ENCODE data around the gene S100B.

The S100B gene

DNA sequence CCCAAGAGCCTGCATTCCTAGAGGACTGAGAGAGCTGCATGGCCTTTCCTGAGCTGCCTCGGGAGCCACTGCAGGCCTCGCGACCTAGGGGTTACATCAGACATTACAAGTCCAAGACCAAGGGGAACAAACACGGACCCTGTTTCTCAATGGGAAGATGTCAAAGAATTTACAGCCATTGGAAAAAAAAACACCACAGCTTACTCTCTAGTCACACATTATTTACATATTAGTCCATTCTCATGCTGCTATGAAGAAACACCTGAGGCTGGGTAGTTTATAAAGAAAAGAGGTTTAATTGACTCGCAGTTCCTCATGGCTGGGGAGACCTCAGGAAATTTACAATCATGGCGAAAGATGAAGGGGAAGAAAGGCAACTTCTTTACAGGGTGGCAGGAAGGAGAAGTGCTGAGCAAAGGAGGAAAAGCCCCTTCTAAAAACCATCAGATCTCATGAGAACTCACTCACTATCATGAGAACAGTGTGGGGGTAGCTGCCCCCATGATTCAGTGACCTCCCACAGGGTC lies 22.2 kb upstream of the S100B start:
- no peak for DNase-seq

DNA sequence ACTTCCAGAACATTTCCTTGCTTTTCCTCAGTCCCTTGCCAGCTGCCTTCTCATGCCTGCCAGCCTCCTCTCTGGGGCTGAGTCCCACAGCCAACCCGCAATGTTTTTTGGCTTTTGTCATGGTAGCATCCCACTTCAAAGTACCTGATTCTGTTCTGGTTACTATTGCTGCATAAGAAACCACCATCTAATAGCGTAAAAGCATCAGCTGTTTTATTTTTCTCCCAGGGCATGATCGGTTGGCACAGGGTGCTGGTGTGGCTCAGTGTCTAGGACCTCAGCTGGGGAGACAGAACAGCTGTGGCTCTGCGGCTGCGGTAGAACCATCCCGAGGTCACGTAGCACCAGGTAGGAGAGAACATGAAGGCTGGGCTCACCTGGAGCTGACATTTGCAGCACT lies 21.7 kb upstream of the S100B start:
- DNase-seq: no peak

DNA sequence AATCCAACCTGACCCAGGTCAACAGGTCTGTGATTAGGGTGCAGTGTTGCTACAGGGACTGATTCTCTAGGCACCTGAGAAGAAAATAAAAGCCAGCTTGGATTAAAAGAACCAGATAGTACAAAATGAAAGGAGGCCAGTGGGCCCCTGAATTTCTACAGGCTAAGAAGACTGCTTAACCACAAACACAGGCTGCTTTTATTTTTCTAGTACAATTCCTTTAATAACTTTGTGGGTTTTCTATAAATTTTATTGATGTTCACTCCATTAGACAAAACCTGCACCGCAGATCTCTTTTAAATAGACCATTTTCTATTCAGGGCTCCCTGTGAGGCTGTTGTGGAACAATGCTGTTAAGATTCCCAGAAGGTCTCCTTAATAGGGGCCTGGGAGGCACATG lies 20.9 kb upstream of the S100B start:
- no peak for DNase-seq

DNA sequence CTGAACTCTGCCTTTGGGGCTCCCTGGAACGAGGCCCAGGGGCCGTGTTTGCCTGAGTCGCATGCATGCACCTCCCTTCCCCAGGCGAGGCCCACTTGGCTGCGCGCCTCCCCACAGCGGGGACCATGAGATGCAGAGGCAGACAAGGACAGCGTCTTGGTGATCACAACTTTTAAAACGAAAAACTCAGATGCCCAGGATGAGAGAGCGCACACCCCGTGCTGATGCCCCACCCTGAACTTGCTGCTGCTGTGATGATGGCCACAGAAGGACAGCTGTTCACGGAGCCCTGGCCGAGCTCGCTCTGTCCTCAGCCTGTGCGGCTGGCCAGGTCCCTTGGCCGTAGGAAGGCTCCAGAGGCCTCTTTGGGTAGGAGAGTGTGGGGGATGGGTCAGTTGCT lies 19.2 kb upstream of the S100B start:
- DNase-seq: no peak

DNA sequence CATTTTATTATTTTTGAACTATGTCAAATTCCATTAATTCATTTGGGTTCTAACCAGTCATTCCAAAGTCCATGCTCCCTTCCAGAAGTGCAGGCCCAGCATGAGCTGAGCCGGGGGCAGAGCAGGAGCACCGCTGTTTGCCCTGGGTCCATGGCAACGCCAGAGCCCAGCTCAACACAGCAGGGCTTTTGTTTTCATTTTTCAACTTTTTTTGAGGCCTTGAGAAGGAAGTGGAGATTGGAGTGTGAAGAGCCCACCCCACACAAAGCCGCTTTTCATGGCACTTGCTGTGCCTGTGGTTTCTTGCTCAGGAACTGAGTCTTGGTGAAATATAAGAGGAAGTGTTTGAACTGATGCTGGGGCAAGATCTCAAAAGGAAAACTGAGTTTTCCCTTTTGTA lies 17.3 kb upstream of the S100B start:
- DNase-seq: no peak

DNA sequence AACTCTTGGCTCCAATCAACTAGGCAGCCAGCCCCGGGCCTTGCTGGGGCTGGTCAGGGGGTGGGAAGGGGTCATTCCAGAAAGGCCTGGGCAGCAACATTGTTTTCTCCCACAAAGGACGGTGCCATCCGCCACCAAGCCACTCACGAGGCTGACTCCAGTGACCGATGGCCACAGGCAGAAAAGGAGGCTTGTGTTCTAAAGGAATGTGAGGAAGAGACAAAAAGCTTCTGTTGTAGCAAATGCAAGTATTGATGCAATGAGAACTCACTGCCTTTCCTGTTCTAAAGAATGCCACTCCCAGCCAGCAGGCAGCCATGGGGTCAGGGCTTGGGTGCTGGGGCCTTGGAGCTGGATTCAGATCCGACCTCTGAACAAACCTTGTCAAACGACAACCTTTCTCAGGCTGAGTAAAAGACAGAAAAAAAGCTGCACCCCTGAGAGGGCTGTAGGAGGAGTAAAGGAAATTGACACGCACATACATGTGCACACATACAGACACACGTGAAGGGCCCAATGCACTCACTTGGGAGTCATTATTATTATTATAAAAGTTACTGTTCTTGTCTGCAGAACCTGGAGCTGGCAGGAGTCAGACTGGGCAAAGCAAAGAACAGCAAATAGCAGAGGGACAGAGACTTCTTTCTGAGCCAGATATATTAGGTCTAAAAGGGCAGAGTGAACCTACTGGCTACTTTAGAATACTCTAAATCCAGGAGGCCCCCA lies 16.7 kb upstream of the S100B start:
- DNase-seq: no peak

DNA sequence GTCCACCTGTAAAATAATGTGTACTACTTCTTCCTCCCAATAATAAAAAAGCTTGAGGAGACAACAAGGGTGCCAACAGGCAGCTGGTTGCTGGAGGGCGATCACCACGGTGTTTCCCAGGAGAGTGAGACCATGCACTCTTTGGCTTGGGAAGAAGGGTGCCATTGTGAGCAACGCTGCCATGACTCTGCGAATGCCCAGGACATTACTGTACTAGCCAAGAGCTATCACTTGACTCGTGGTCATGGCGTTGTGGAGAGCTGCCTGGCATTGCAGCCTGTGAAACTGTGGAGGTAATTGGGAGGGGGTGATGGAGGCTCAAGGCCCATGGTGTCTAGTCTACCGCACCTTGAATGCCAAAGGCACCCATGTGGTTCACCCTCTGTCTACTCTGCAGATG lies 16.0 kb upstream of the S100B start:
- DNase-seq: no peak

DNA sequence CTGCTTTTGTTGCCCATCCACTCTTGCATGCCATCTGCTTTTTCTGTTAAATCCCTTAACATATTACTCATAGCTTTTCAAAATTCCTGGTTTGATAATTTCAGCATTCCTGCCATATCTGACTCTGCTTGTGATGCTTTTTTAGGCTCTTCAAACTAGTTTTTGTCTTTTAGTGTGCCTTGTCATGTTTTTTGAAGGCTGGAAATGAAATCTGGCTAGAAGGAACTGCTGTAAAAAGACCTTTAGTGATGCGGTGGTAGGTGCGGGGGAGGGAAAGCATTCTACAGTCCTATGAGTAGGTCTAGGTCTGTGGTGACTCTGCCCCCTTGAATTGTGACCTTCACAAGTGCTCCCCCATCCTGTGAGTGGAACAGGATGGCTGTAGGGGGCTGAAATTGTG lies 15.0 kb upstream of the S100B start:
- no peak for DNase-seq

DNA sequence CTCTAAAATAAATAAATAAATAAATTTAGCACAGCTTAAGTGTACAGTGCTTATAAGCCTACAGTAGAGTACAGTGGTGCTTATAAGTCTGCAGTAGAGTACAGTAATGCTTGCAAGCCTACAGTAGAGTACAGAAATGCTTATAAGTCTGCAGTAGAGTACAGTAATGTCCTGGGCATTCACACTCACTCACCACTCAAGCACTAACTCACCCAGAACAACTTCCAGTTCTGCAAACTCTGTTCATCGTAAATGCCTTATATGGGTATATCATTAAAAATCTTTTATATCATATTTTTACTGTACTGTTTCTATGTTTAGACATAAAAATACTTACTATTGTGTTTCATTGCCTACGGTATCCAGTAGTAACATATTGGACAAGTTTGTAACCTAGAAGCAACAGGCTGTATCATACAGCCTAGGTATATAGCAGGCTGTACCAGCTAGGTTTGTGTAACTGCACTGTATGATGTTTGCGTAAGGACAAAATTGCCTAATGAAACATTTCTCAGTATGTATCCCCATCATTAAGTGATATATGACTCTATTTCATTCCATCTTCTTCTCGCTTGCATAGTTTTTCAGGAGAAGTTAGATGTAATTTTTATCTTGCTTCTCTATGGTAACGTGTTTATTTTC lies 14.0 kb upstream of the S100B start:
- DNase-seq: no peak

DNA sequence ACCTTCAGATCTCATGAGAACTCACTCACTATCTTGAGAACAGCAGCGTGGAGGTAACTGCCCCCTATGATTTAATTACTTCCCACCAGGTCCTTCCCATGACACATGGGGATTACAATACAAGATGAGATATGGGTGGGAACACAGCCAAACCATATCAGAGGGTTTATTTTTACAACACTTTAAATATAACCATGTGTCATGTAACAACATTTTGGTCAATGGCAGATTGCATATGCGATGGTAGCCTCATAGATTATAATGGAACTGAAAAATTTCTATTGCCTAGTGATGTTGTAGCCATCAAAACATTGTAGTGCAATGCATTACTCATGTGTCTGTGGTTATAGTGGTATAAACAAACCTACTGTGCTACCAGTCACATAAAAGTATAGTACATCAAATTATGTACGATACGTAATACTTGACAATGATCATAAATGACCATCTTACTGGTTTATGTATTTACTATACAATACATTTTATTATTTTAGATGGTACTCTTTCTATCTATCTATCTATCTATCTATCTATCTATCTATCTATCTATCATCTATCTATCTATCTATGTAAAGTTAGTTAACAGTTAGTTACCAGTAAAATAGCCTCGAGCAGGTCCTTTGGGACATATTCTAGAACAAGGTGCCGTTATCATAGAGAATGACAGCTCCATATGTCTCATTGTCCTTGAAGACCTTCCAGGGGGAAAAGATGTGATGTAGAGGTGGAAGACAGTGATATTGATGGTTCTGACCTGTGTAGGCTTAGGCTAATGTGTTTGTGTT lies 12.6 kb upstream of the S100B start:
- no peak for DNase-seq

DNA sequence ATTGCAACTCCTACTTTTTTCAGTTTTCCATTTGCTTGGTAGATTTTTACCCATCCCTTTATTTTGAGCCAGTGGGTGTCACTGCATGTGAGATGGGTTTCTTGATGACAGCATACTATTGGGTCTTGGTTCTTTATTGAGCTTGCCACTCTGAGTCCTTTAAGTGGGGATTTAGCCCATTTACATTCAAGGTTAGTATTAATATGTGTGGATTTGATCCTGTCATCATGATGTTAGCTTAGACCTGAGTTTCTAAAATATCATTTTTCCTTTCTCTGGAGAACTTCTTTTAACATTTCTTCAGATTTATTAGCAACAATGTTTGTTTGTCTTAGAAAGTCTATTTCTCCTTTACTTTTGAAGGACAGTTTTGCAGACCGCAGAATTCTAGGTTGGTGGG lies 11.8 kb upstream of the S100B start:
- DNase-seq: no peak

DNA sequence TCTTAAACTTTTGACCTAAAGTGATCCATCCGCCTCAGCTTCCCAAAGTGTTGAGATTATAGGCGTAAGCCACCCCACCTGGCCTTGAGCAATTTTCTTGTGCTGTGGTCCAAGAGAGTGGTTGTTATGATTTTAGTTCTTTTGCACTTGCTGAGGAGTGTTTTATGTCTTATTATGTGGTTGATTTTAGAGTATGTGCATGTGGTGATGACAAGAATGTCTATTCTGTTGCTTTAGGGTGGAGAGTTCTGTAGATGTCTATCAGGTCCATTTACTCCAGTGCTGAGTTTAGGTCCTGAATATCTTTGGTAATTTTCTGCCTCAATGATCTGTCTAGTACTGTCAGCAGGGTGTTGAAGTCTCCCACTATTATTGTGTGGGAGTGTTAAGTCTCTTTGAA lies 11.2 kb upstream of the S100B start:
- DNase-seq: no peak

DNA sequence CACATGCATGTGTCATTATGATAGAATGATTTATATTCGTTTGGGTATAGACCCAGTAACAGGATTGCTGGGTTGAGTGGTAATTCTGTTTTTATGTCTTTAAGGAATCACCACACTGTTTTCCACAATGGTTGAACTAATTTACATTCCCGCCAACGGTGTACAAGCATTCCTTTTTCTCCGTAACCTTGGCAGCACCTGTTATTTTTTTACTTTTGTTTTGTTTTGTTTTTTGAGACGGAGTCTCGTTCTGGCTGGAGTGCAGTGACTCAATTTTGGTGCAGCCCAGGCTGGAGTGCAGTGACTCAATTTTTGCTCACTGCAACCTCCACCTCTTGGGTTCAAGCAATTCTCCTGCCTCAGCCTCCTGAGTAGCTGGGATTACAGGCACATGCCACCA lies 8.5 kb upstream of the S100B start:
- no peak for DNase-seq

DNA sequence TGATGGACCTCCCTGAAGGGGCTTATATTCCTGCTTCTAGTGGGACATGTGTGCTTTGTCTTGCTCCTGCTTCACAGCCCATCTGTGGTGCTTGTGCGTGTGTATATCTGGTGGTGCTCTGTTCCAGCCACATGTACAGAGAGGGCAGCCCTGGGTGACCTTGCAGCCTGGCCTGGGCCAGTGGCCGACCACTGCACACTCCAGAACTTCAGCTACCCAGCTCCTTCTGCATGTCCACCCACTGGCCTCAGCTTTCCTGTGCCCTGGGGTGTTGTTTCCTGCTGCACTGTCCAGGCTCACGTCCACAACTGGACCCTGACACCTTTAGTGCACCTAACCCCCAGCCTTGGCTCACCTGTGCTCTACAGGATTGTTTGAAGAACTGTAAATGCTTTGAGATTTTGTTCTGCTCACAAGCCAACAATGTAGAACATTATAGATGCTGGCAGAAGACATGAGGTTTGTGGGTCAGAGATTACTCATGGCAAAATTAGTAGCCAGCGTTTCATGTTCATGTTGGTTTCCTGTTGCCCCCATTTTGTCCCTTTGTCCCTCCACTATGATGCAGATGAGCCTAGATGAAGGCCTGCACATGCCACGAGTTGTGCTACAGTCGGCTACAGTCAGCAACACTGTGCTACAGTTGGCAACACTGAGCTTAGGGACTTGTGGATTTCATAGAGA lies 5.3 kb upstream of the S100B start:
- no peak for DNase-seq

DNA sequence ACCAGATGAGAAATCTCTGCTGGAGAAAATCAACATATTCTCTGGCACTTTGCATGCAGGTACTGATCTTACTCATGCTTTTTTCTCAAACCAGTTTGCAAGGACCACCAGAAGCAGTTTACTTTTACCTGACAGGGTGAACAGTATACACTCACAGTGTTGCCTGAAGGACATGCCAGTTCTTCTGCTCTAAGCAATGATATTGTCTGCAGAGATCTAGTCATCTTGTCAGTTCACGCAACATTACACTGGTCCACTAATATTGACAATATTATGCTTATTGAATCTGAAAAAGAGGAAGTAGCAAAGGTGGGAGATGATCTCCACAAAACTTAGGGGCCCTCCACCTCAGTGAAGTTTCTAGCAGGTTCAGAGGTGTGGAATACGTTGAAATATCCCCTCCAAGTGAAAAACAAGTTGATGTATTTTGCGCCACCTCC lies 3.8 kb upstream of the S100B start:
- no peak for DNase-seq

DNA sequence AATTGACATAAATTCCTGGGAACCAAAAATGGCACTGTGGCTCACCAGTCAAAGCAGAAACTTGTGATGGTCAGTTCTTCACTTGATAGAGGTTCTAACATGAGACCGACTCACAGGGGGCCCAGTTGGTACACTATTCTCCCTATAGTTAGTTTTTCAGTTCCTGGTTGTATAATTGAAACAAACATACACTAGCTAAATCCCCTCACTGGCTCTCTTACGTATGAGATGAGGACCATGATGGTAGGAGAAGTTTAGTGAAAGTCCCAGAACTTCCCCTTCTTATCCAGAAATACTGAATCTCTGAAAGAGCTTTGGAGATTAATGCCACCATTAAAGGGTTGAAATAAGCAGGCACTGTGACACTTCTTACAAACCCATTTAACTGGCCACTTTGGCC lies 2.8 kb upstream of the S100B start:
- DNase-seq: no peak

DNA sequence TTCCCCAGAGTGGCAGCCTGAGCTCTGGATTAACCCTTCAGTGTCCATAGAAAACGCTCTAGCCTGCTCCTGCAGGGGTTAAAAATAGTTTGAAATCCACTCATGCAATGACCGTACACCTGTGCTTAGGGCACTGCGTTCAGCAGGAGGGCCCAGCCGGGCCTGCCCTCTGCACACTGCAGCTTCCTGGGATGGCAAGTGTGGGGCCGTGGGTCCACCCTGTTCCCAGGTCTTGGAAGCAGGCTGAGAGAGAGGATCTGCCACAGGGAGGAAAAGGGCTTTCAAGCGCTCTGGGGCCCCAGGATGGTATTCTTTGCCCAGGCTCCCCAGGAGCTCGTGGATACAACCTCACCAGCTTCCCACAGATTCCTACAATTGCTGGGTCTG lies 1.5 kb upstream of the S100B start:
- DNase-seq: no peak

DNA sequence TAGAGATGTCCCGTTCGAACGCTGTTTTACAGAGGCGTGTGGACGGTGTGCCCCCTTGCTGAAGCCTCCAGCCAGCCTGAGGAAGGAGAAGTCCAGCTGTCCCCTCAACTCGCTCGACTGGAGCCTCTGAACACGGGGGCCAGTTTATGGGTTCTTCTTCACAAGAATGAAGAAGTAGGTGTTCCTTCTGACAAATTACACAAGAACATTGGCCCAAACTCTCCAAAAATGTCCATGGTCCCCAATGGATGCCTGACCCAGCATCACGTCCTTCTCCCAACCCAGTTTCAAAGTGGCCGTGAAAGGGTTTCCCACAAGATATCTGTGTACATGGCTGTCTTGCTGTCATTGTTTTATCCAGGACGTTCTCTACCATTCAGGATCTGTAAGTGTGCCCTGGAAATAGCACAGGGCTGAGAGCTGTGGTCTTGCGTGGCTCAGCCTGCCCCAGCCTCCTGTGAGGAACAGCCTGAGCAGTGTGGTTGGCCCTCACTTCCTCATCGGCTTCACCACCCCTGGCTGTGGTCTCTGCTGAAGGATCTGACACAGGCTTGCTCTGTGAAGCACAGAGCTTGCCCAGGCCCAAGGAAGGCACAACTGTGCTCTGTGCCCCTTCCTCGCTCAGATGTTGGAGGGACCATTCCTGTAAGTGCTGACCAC lies 1.0 kb upstream of the S100B start:
- peak; percentile 67 for DNase-seq

DNA sequence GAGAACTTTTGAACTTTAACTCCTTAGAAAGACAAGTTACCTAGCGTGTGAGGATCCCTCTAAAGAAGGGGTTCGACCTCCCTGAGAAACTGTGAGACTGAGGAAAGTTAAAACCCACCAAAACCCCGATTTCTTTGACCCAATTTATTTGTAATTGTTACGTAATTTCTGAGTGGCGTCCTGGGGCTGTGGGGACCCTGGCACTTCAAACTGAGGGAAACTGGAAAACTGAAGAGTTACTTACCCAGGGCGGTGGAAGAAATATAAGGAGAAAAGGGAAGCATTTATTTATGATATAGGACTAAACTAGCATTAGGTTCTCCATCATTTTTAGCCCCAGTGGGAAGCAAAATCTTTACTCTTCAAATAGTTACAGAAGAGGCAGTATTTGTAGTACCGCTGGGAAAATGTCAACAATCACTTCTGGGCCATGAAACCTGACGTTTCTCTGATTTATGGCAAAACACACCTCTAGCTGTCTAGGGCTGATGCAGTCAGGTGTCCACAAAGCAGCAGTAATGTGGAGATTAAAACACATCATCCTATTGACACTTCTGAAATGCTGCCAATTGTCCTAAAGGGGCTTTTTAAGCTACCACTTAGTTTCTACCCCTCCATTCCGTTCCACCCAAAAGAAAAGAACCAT lies 430 bp downstream of the S100B start:
- no peak for DNase-seq

DNA sequence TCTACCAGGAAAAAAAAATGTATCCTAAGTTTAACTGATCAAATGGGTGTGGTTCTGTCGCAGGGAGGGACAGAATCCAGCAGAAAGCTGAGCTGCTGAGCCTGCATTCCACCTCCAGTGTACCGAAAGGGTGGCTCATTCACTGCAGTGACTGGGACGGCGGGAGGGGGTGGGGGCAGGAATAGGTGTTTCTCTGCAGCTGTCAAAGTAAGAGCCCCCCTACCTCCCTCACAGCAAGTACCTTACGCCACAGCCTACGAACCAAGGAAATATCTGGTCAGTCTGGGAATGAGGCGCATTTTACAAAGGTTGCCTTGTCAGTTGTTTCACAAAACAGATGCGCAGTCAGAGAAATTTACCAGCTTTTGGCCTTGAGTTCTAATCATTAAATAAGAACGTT lies 1.7 kb downstream of the S100B start:
- DNase-seq: no peak

DNA sequence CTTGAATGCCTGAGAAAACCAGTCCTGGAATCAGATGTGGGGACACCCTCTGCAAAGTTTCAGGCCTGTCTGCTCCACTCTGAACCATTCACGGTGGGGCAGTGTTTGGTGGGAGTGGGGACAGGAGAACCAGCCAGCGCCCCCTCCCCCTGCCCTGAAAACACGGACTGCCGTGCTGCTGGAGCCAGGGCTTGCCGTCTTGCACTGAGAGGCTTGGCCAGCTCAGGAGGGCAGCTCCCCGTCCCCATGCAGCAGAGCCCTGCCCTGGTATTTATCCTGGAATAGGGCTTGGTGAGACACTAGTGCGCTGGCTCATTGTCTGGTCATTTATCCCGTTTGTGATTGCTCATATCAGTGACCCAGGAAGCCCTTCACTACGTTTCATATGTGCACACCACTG lies 3.9 kb downstream of the S100B start:
- DNase-seq: no peak

DNA sequence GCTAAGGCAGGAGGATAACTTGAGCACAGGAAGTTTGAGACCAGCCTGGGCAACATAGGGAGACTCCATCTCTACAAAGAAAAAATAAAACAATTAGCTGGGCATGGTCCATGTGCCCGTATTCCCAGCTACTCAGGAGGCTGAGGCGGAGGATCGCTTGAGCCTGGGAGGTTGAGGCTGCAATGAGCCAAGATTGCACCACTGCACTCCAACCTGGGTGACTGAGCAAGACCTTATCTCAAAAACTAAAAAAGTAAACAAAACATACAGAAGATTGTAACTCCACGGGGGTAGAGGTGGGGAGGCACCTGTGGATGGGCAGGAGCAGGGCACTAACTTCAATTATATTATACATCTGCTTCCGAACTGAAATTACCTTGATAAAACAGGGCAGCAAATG lies 4.6 kb downstream of the S100B start:
- DNase-seq: no peak

Measured in activated CD8-positive, alpha-beta memory T cell treated with anti-CD3 and anti-CD28 coated beads, Interleukin-2, amount 50 U/mL, for 48 hours (primary cell).